ENCODE measurements around the gene CHMP4B.

CHMP4B gene

DNA sequence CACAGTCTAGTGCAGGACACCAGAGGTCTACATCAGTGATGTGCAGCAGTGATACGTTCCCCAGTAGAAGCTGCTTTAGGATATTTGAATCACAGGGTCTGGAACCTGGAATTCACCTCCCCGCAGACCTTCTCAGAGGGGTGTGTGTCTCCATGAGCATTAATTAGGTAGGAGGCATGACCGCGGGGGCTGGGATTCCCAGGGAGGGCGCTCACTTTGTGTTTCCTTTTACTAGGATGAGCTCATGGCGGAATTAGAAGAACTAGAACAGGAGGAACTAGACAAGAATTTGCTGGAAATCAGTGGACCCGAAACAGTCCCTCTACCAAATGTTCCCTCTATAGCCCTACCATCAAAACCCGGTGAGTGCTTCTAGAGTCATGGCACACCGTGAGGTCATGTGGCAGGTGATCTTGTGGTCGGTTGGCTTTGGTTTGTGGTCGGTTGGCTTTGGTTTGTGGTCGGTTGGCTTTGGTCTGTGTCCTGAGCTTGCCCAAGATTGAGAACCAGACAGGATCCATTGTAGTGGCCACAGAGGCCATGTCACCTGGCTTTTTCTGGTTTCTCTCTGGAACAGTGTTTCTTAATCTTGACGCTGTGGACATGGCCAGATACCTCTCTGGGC, 40.8 kb downstream of the CHMP4B start:
- H3K4me3 ChIP-seq (ENCODE audit: low read depth, low read length) = no peak overlapping the region
- DNase-seq (ENCODE audit: low read depth) = no peak
- TF ChIP-seq, protein P1, sequence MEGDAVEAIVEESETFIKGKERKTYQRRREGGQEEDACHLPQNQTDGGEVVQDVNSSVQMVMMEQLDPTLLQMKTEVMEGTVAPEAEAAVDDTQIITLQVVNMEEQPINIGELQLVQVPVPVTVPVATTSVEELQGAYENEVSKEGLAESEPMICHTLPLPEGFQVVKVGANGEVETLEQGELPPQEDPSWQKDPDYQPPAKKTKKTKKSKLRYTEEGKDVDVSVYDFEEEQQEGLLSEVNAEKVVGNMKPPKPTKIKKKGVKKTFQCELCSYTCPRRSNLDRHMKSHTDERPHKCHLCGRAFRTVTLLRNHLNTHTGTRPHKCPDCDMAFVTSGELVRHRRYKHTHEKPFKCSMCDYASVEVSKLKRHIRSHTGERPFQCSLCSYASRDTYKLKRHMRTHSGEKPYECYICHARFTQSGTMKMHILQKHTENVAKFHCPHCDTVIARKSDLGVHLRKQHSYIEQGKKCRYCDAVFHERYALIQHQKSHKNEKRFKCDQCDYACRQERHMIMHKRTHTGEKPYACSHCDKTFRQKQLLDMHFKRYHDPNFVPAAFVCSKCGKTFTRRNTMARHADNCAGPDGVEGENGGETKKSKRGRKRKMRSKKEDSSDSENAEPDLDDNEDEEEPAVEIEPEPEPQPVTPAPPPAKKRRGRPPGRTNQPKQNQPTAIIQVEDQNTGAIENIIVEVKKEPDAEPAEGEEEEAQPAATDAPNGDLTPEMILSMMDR (IDR thresholded peaks at IDR 0.05; ENCODE audit: low read depth, low read length, missing control alignments) = no peak

DNA sequence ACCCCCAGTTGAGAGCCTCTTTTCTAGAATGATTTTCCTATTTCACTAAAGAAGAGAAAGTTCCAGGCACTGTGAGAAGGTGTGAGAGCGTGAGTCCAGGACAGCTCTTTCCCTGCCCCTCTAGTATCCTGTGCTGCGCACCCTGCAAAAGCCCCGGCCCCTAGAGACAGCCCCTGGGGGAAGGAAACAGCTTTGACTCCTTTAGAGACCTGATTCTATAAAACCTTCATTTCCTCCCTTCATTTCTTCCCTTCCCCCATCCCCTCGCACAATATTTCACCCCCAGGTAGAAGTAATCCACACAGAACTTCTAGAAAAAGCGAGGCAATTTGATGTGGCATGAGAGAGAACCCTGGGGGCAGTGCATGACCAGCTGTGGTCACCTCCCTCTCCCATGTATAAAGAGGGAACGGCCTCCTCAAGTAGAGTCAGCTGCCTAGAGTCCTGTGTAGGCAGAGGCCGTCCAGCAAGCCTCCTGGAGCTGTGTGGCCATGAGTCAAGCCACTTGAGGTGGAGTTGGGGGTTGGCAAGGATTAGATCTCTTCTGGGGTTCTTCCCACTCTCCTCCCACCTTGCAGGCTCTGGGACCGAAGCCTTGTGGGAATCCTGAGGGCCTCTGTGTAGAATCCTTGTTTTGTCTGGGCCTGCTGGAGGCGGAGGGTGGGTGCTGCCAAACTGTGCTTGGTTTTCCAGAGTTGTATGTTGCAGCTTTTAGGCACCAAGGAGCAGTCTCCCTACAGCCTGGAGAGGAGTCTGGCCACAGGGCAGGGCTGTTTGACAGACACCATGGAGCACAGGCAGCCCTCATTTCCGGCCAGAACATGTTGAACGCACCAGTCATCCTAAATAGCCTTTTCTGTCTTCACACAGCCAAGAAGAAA, 41.7 kb downstream of the CHMP4B start:
- TF ChIP-seq, protein P1 (IDR thresholded peaks at IDR 0.05; ENCODE audit: low read depth, low read length, missing control alignments) = no peak
- DNase-seq (ENCODE audit: low read depth) = no peak
- no peak overlapping the region for H3K4me3 ChIP-seq (ENCODE audit: low read depth, low read length)

DNA sequence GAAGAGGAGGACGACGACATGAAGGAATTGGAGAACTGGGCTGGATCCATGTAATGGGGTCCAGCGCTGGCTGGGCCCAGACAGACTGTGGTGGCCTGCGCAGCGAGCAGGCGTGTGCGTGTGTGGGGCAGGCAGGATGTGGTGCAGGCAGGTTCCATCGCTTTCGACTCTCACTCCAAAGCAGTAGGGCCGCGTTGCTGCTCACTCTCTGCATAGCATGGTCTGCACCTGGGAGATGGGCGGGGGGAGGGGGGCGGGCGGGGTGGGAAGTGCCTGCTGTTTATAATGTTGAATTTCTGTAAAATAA, 42.3 kb downstream of the CHMP4B start:
- H3K4me3 ChIP-seq (ENCODE audit: low read depth, low read length) = no peak overlapping the region
- no peak for DNase-seq (ENCODE audit: low read depth)
- TF ChIP-seq, protein P1 (IDR thresholded peaks at IDR 0.05; ENCODE audit: low read depth, low read length, missing control alignments) = no peak

DNA sequence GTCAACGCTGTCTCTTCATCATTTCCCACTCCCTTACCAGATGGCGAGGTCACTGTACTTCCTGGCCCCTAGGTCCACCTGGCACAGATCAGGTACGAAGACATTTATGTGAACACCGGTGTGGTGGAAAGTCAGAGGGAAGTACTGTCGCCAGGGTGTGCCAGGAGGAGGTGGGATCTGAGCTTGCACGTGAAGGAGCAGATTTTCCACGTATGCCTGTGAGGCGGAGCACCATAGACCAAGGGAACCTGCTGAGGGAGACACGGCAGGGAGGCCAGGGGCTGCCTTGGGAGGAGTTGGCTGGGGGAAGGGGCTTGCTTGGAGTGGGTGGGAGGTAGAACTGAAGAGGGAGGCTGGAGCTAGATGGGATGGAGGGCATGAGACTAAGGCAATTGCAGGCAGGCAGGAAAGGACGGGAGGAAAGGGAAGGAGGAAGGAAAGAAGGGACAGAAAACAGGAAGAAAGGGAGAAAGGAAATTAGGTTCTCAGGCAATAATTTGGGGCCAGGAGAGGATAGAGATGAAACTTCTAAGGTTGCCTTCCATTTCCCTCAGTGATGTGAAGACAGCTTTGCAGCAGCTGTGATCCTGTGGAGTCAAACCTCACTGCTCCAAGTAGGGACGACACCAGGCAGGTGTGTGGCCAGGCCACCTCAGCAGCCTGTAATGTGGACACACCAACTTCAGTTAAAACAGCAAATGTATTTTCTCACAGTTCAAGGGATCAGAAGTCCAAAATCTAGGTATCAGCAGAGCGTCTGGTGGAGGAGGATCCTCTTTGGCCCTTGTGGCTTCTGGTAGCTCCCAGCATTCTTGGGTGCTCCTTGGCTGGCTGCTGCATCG, 46.8 kb downstream of the CHMP4B start:
- TF ChIP-seq, protein P1 (IDR thresholded peaks at IDR 0.05; ENCODE audit: low read depth, low read length, missing control alignments) = no peak
- no peak for DNase-seq (ENCODE audit: low read depth)
- H3K4me3 ChIP-seq (ENCODE audit: low read depth, low read length) = no peak overlapping the region

DNA sequence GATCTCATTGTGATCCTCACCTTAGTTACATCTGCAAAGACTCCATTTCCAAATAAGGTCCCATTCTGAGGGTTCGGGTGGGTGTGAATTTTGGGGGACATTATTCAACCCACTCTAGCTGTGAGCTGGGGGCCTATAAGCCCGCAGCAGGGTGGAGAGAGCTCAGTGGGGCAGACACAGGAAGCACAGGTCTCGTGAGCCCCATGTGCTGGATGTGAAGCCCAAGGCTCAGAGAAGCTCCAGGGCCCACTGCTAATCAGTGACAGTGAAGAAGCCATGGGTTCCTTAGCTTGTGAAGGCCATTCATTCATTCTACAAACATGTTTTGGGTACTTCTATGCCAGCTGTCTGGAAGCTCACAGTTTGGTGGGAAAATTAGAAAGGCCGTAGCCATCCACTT, 47.5 kb downstream of the CHMP4B start:
- TF ChIP-seq, protein P1 (IDR thresholded peaks at IDR 0.05; ENCODE audit: low read depth, low read length, missing control alignments) = no peak
- H3K4me3 ChIP-seq (ENCODE audit: low read depth, low read length) = no peak overlapping the region
- no peak for DNase-seq (ENCODE audit: low read depth)

DNA sequence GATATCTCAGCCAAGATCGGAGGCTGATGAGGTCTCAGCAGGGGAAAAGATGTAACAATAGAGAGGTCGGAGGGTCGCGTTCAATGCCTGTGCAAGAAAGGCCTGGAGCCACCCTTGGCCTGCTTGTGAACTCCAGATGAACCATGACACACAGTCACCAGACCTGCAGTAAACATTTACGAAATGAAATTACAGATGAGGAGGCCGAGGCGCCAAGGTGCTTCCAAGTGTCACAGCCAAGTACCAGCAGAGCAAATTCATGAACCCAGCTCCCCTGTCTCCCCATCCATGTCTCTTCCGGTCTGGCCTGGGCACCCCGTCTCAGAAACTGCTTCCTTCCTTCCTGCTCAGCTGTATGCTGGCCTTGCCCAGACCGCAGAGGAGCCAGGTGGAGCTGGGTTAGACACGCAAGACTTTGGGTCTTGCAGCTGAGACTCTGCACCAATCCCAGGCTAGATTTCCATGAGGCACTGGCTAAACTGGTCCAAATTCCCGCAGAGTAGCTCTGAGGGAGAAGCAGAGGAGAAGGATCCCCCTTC, 48.1 kb downstream of the CHMP4B start:
- no peak overlapping the region for H3K4me3 ChIP-seq (ENCODE audit: low read depth, low read length)
- TF ChIP-seq, protein P1 (IDR thresholded peaks at IDR 0.05; ENCODE audit: low read depth, low read length, missing control alignments) = no peak
- DNase-seq (ENCODE audit: low read depth) = peak; percentile 50

Measured in GM12864 (cell line).